GM12892 (cell line): ENCODE data around the gene FAM222A.

Experiments used
- POLR2A ChIP-seq: IDR thresholded peaks from 2 replicates; pipeline ENCODE4 v1.6.1; 2011; ENCODE audit warnings: low read depth, low read length, control low read depth
- POLR2AphosphoS5 ChIP-seq: IDR thresholded peaks from 2 replicates; pipeline ENCODE4 v1.6.1; 2011; ENCODE audit warnings: low read depth, low read length, control low read depth

DNA sequence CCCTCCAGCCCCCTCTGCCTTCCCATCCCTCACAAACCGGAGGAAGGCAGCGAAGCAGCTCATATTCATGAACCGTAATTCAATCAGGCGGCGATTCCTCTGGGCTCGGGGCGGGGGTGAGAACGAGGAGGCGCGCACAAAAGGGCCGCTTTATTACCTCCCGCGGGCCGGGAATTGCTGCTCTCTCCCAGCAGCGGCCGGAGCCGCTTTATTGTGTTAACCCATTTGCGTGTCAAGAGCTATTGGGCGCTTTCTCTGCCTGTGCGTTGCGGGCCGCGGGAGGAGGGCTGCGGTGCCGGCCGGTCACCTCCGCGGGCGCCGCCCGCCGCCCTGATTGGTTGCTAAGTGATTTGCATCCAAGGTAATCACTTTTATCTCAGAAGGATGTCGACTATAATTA lies 4.8 kb downstream of the FAM222A start:
- no peak for TF ChIP-seq POLR2AphosphoS5
- no peak for TF ChIP-seq POLR2A
